GM10266 (cell line): ENCODE data around the gene PLEKHH3.
"Not testable (repeated sequence)": the region's sequence is repeated elsewhere in the genome, so short reads cannot be mapped to it uniquely, and the experiment has no call there.

Experiments used
- DNase-seq: peaks from one replicate; pipeline ENCODE4 v3.0.0; 2012; ENCODE audit errors: extremely low spot score
- CTCF ChIP-seq: IDR thresholded peaks from 2 replicates; pipeline ENCODE4 v1.5.1; 2012; ENCODE audit warnings: mild to moderate bottlenecking, low read depth; ENCODE audit not compliant: control insufficient read depth, insufficient read depth; ENCODE audit errors: missing control alignments

The PLEKHH3 gene

GRCh38 chr17:42642336-42642735 is 34.5 kb downstream of the PLEKHH3 start:
- DNase-seq, result no peak
- TF ChIP-seq CTCF, result no peak

- no peak for DNase-seq
- no peak for TF ChIP-seq CTCF
These were observed 36.7 kb downstream of the PLEKHH3 start for GRCh38 chr17:42640121-42640520.

- TF ChIP-seq CTCF, result no peak
- no peak for DNase-seq
These were observed 37.2 kb downstream of the PLEKHH3 start for GRCh38 chr17:42639525-42640113.

- no peak for DNase-seq
- no peak for TF ChIP-seq CTCF
These were observed 43.8 kb downstream of the PLEKHH3 start for GRCh38 chr17:42632949-42633444.

GRCh38 chr17:42629411-42630009 is 47.3 kb downstream of the PLEKHH3 start:
- TF ChIP-seq CTCF, result no peak
- DNase-seq, result no peak

GRCh38 chr17:42627032-42627764 is 49.6 kb downstream of the PLEKHH3 start:
- DNase-seq, result not testable (repeated sequence)

GRCh38 chr17:42623732-42624596 is 52.8 kb downstream of the PLEKHH3 start:
- no peak for DNase-seq

More at GRCh38 chr17:42623732-42624596, 52.8 kb downstream of the PLEKHH3 start:
- no peak for TF ChIP-seq CTCF
